Loucy (cell line): ENCODE data around the gene SERPINC1.

Experiments
- H2AFZ ChIP-seq: fragments of 200-600 bp; sonication (generic); 2 replicates; pipeline ENCODE4 v1.6.0; 2016; ENCODE audit warnings: antibody characterized with exemption, mild to moderate bottlenecking, low read length, moderate library complexity
- H3F3A ChIP-seq: fragments of 200-600 bp; 2 replicates; pipeline ENCODE4 v1.6.0; 2016; ENCODE audit warnings: antibody characterized with exemption, low read depth, mild to moderate bottlenecking
- H3K27me3 ChIP-seq: fragments of 200-600 bp; sonication (generic); 2 replicates; pipeline ENCODE4 v1.6.1; 2014; ENCODE audit warnings: low read length, mild to moderate bottlenecking; ENCODE audit not compliant: insufficient read depth, poor library complexity, severe bottlenecking
- H3K36me3 ChIP-seq: fragments of 200-600 bp; sonication (generic); 2 replicates; pipeline ENCODE4 v1.6.1; 2016; ENCODE audit warnings: low read length; ENCODE audit not compliant: insufficient read depth
- H3K4me1 ChIP-seq: fragments of 200-600 bp; sonication (generic); 2 replicates; pipeline ENCODE4 v1.5.1; 2014; ENCODE audit warnings: low read length, mild to moderate bottlenecking; ENCODE audit not compliant: insufficient read depth, poor library complexity, severe bottlenecking
- H3K4me2 ChIP-seq: fragments of 200-600 bp; sonication (generic); 2 replicates; pipeline ENCODE4 v1.6.0; 2014; ENCODE audit warnings: antibody characterized with exemption, low read length, low read depth, mild to moderate bottlenecking; ENCODE audit not compliant: poor library complexity, severe bottlenecking
- H3K4me3 ChIP-seq: fragments of 200-600 bp; sonication (generic); 2 replicates; pipeline ENCODE4 v1.5.1; 2014; ENCODE audit warnings: low read length, mild to moderate bottlenecking, mixed read lengths; ENCODE audit not compliant: poor library complexity, severe bottlenecking
- H3K79me2 ChIP-seq: fragments of 200-600 bp; sonication (generic); 2 replicates; pipeline ENCODE4 v1.6.1; 2014; ENCODE audit warnings: low read length; ENCODE audit not compliant: insufficient read depth
- H3K9ac ChIP-seq: fragments of 200-600 bp; sonication (generic); 2 replicates; pipeline ENCODE4 v1.6.0; 2014; ENCODE audit warnings: mild to moderate bottlenecking, low read depth, low read length, moderate library complexity; ENCODE audit not compliant: poor library complexity, severe bottlenecking
- H3K9me2 ChIP-seq: fragments of 200-600 bp; sonication (generic); replicated peaks from 2 replicates; pipeline ENCODE4 v1.6.1; 2016; ENCODE audit warnings: low read depth, low read length, mixed read lengths
- H3K9me3 ChIP-seq: fragments of 200-600 bp; sonication (generic); 2 replicates; pipeline ENCODE4 v1.6.1; 2014; ENCODE audit warnings: mild to moderate bottlenecking, antibody characterized with exemption, low read length, low read depth; ENCODE audit not compliant: insufficient read depth
- H4K20me1 ChIP-seq: fragments of 200-600 bp; sonication (generic); 2 replicates; pipeline ENCODE4 v1.6.0; 2014; ENCODE audit warnings: antibody characterized with exemption, low read length, mild to moderate bottlenecking; ENCODE audit not compliant: insufficient read depth, poor library complexity, severe bottlenecking
- CTCF ChIP-seq: fragments of 200-600 bp; sonication (generic); conservative IDR thresholded peaks from 2 replicates; pipeline ENCODE4 v1.5.1; 2014; ENCODE audit warnings: mild to moderate bottlenecking, antibody characterized with exemption, low read length
- EZH2phosphoT487 ChIP-seq: fragments of 200-600 bp; IDR thresholded peaks from 2 replicates; pipeline ENCODE4 v1.6.1; 2018; ENCODE audit warnings: antibody characterized with exemption, mild to moderate bottlenecking, moderate library complexity, borderline replicate concordance

SERPINC1 gene

GRCh38 chr1:173871500-173871899 is 45.6 kb downstream of the SERPINC1 start:
- H3K4me2 ChIP-seq = peak overlapping the region; percentile 89
- no peaks in the 10 kb centered on the region for H3K9me2 ChIP-seq
- peaks cover 12% of the 10 kb centered on the region for H4K20me1 ChIP-seq
- H3K9me3 ChIP-seq = no peaks in the 10 kb centered on the region
- H3K36me3 ChIP-seq = peaks cover 6% of the 10 kb centered on the region
- peak overlapping the region; percentile 31; the same call in 1 of the 2 replicates for H2AFZ ChIP-seq
- TF ChIP-seq CTCF (peak; percentile 21), EZH2phosphoT487 (no peak)
- peaks cover 37% of the 10 kb centered on the region for H3K4me1 ChIP-seq
- H3K9ac ChIP-seq = peak overlapping the region; percentile 78
- H3F3A ChIP-seq = peaks cover 12% of the 10 kb centered on the region
- peaks cover 8% of the 10 kb centered on the region for H3K27me3 ChIP-seq
- H3K79me2 ChIP-seq = peaks cover 43% of the 10 kb centered on the region
- peak overlapping the region; percentile 92 for H3K4me3 ChIP-seq

GRCh38 chr1:173871091-173871490 is 46.0 kb downstream of the SERPINC1 start:
- TF ChIP-seq EZH2phosphoT487 (no peak), CTCF (no peak)
- Histone ChIP-seq H3K9me2 (no peaks in the 10 kb centered on the region), H3K9ac (peak overlapping the region; percentile 78), H2AFZ (0 out of 2 replicates have a peak overlapping the region, but pooled peaks have one; percentile 31), H3K4me3 (peak overlapping the region; percentile 92), H3K4me2 (peak overlapping the region; percentile 89), H3K4me1 (peaks cover 41% of the 10 kb centered on the region), H3K79me2 (peaks cover 47% of the 10 kb centered on the region), H3K36me3 (peaks cover 10% of the 10 kb centered on the region), H4K20me1 (peaks cover 16% of the 10 kb centered on the region), H3K27me3 (peaks cover 8% of the 10 kb centered on the region), H3F3A (peaks cover 12% of the 10 kb centered on the region), H3K9me3 (no peaks in the 10 kb centered on the region)

- Histone ChIP-seq H3K9ac (peak overlapping the region; percentile 78), H3K27me3 (peaks cover 8% of the 10 kb centered on the region), H3K4me1 (peaks cover 48% of the 10 kb centered on the region), H3K9me3 (no peaks in the 10 kb centered on the region), H3K9me2 (no peaks in the 10 kb centered on the region), H2AFZ (peak overlapping the region; percentile 31), H3K36me3 (peaks cover 16% of the 10 kb centered on the region), H3K4me2 (peak overlapping the region; percentile 89), H3K4me3 (peak overlapping the region; percentile 92), H3K79me2 (peaks cover 51% of the 10 kb centered on the region), H4K20me1 (peaks cover 22% of the 10 kb centered on the region), H3F3A (peaks cover 12% of the 10 kb centered on the region)
- TF ChIP-seq EZH2phosphoT487 = no peak
- no peak for TF ChIP-seq CTCF
Measured at GRCh38 chr1:173870252-173871075, 46.7 kb downstream of the SERPINC1 start.
